Skeletal muscle cell (primary cell): Measurements from ENCODE around the gene RBL1.
"Not testable (repeated sequence)": the region's sequence is repeated elsewhere in the genome, so short reads cannot be mapped to it uniquely, and the experiment has no call there.

Source experiments
- DNase-seq: peaks from one replicate; pipeline ENCODE4 v3.0.0-alpha.2; 2010; ENCODE audit warnings: low read depth
- H3K4me3 ChIP-seq: 2 replicates; pipeline ENCODE4 v1.5.1; 2011; ENCODE audit warnings: low read depth, mild to moderate bottlenecking, control low read depth, low read length, moderate library complexity

Gene RBL1

GRCh38 chr20:37095599-37096414, at the start of gene RBL1:
Gene RBL1 (minus strand): TSS chr20:37095997. CDS start chr20:37095928, 69 bp downstream.
- DNase-seq: peak; percentile 49
- H3K4me3 ChIP-seq: peak within 1 kb of the TSS; percentile 75

GRCh38 chr20:37144856-37145404, 49.1 kb upstream of the RBL1 start:
- H3K4me3 ChIP-seq: no peak overlapping the region
- DNase-seq: no peak

GRCh38 chr20:37142708-37143107, 46.9 kb upstream of the RBL1 start:
- no peak for DNase-seq
- H3K4me3 ChIP-seq: no peak overlapping the region

GRCh38 chr20:37137547-37137946, 41.8 kb upstream of the RBL1 start:
- no peak overlapping the region for H3K4me3 ChIP-seq
- no peak for DNase-seq

GRCh38 chr20:37133952-37134351, 38.2 kb upstream of the RBL1 start:
- no peak overlapping the region for H3K4me3 ChIP-seq

GRCh38 chr20:37131486-37131885, 35.7 kb upstream of the RBL1 start:
- no peak overlapping the region for H3K4me3 ChIP-seq
- DNase-seq: peak; percentile 27

More at GRCh38 chr20:37133952-37134351, 38.2 kb upstream of the RBL1 start:
- DNase-seq: no peak

- no peak for DNase-seq
Observed at GRCh38 chr20:37128803-37129202, 33.0 kb upstream of the RBL1 start.

GRCh38 chr20:37126290-37126689, 30.5 kb upstream of the RBL1 start:
- DNase-seq, H3K4me3 ChIP-seq: not testable (repeated sequence)

More at GRCh38 chr20:37128803-37129202, 33.0 kb upstream of the RBL1 start:
- no peak overlapping the region for H3K4me3 ChIP-seq

GRCh38 chr20:37123441-37123840, 27.6 kb upstream of the RBL1 start:
- DNase-seq: no peak

GRCh38 chr20:37120497-37120896, 24.7 kb upstream of the RBL1 start:
- DNase-seq: no peak
- H3K4me3 ChIP-seq: no peak overlapping the region

More at GRCh38 chr20:37123441-37123840, 27.6 kb upstream of the RBL1 start:
- H3K4me3 ChIP-seq: no peak overlapping the region

- DNase-seq: no peak
- H3K4me3 ChIP-seq: no peak overlapping the region
Observed at GRCh38 chr20:37119356-37120036, 23.7 kb upstream of the RBL1 start.

- no peak overlapping the region for H3K4me3 ChIP-seq
- no peak for DNase-seq
Observed at GRCh38 chr20:37114012-37114411, 18.2 kb upstream of the RBL1 start.

GRCh38 chr20:37111926-37112455, 16.2 kb upstream of the RBL1 start:
- no peak for DNase-seq
- no peak overlapping the region for H3K4me3 ChIP-seq

- DNase-seq: no peak
- no peak overlapping the region for H3K4me3 ChIP-seq
Observed at GRCh38 chr20:37108676-37109075, 12.9 kb upstream of the RBL1 start.

GRCh38 chr20:37102571-37102970, 6.8 kb upstream of the RBL1 start:
- no peak for DNase-seq
- no peak overlapping the region for H3K4me3 ChIP-seq

- peak overlapping the region; percentile 75 for H3K4me3 ChIP-seq
Observed at GRCh38 chr20:37096415-37097041, 731 bp upstream of the RBL1 start.

GRCh38 chr20:37095108-37095598, 644 bp downstream of the RBL1 start:
- DNase-seq: no peak
- peak overlapping the region; percentile 75 for H3K4me3 ChIP-seq

More at GRCh38 chr20:37096415-37097041, 731 bp upstream of the RBL1 start:
- DNase-seq: no peak

GRCh38 chr20:37090407-37090806, 5.4 kb downstream of the RBL1 start:
- no peak for DNase-seq

GRCh38 chr20:37081717-37082289, 14.0 kb downstream of the RBL1 start:
- DNase-seq: no peak
- H3K4me3 ChIP-seq: no peak overlapping the region

More at GRCh38 chr20:37090407-37090806, 5.4 kb downstream of the RBL1 start:
- no peak overlapping the region for H3K4me3 ChIP-seq
